GM19240 (cell line): ENCODE data around the gene C10orf143.

Source experiments
- DNase-seq: peaks from one replicate; pipeline ENCODE4 v3.0.0; 2011; ENCODE audit warnings: low spot score; ENCODE audit not compliant: insufficient read length

The C10orf143 gene

GRCh38 chr10:130016095-130016494, 94.5 kb downstream of the C10orf143 start:
- DNase-seq: no peak

- no peak for DNase-seq
These were observed 95.4 kb downstream of the C10orf143 start for GRCh38 chr10:130015075-130015695.

- DNase-seq: no peak
These were observed 96.2 kb downstream of the C10orf143 start for GRCh38 chr10:130014263-130015074.
